ENCODE data around the gene GAN. TPM values are rescaled to one million over a fixed set of nuclear protein-coding genes. Genes with fewer than 3 reads are reported as not detected.
"Not testable (repeated sequence)": the region's sequence is repeated elsewhere in the genome, so short reads cannot be mapped to it uniquely, and the experiment has no call there.

The GAN gene
- total RNA-seq, 1 experiment from 2014 or later: 5.7 TPM

- in situ Hi-C loops (cut with HindIII; ENCODE audit: low pct_unique_long_range_greater_than_20kb, low sequenced_read_pairs): no loop called here
- DNase-seq (ENCODE audit: low read depth): no peak
Observed at GRCh38 chr16:81384006-81384405, 69.2 kb downstream of the GAN start.

- no peak for DNase-seq (ENCODE audit: low read depth)
- in situ Hi-C loops (cut with HindIII; ENCODE audit: low pct_unique_long_range_greater_than_20kb, low sequenced_read_pairs): no loop called here
Observed at GRCh38 chr16:81385031-81385756, 70.4 kb downstream of the GAN start.

GRCh38 chr16:81388357-81388756 lies 73.6 kb downstream of the GAN start:
- in situ Hi-C loops (cut with HindIII; ENCODE audit: low pct_unique_long_range_greater_than_20kb, low sequenced_read_pairs): no loop called here
- DNase-seq (ENCODE audit: low read depth): no peak

GRCh38 chr16:81390840-81391239 lies 76.1 kb downstream of the GAN start:
- in situ Hi-C loops (cut with HindIII; ENCODE audit: low pct_unique_long_range_greater_than_20kb, low sequenced_read_pairs): no loop called here
- no peak for DNase-seq (ENCODE audit: low read depth)

- DNase-seq (ENCODE audit: low read depth): no peak
Observed at GRCh38 chr16:81392011-81392410, 77.2 kb downstream of the GAN start.

GRCh38 chr16:81394416-81394815 lies 79.7 kb downstream of the GAN start:
- in situ Hi-C loops (cut with HindIII; ENCODE audit: low pct_unique_long_range_greater_than_20kb, low sequenced_read_pairs): no loop called here
- DNase-seq (ENCODE audit: low read depth): no peak

More at GRCh38 chr16:81392011-81392410, 77.2 kb downstream of the GAN start:
- in situ Hi-C loops (cut with HindIII; ENCODE audit: low pct_unique_long_range_greater_than_20kb, low sequenced_read_pairs): no loop called here

- in situ Hi-C loops (cut with HindIII; ENCODE audit: low pct_unique_long_range_greater_than_20kb, low sequenced_read_pairs): no loop called here
- no peak for DNase-seq (ENCODE audit: low read depth)
Observed at GRCh38 chr16:81394966-81395655, 80.3 kb downstream of the GAN start.

- no peak for DNase-seq (ENCODE audit: low read depth)
- in situ Hi-C loops (cut with HindIII; ENCODE audit: low pct_unique_long_range_greater_than_20kb, low sequenced_read_pairs): no loop called here
Observed at GRCh38 chr16:81397058-81397878, 82.5 kb downstream of the GAN start.

- in situ Hi-C loops (cut with HindIII; ENCODE audit: low pct_unique_long_range_greater_than_20kb, low sequenced_read_pairs): no loop called here
- no peak for DNase-seq (ENCODE audit: low read depth)
Observed at GRCh38 chr16:81397879-81398520, 83.2 kb downstream of the GAN start.

- in situ Hi-C loops (cut with HindIII; ENCODE audit: low pct_unique_long_range_greater_than_20kb, low sequenced_read_pairs): no loop called here
- no peak for DNase-seq (ENCODE audit: low read depth)
Observed at GRCh38 chr16:81399909-81400308, 85.1 kb downstream of the GAN start.

GRCh38 chr16:81401035-81401950 lies 86.5 kb downstream of the GAN start:
- in situ Hi-C loops (cut with HindIII; ENCODE audit: low pct_unique_long_range_greater_than_20kb, low sequenced_read_pairs): no loop called here
- DNase-seq (ENCODE audit: low read depth): peak; percentile 49

- no peak for DNase-seq (ENCODE audit: low read depth)
- in situ Hi-C loops (cut with HindIII; ENCODE audit: low pct_unique_long_range_greater_than_20kb, low sequenced_read_pairs): no loop called here
Observed at GRCh38 chr16:81403208-81403600, 88.4 kb downstream of the GAN start.

- in situ Hi-C loops (cut with HindIII; ENCODE audit: low pct_unique_long_range_greater_than_20kb, low sequenced_read_pairs): no loop called here
- peak; percentile 90 for DNase-seq (ENCODE audit: low read depth)
Observed at GRCh38 chr16:81403601-81404391, 89.0 kb downstream of the GAN start.

- in situ Hi-C loops (cut with HindIII; ENCODE audit: low pct_unique_long_range_greater_than_20kb, low sequenced_read_pairs); DNase-seq (ENCODE audit: low read depth): not testable (repeated sequence)
Observed at GRCh38 chr16:81405002-81405401, 90.2 kb downstream of the GAN start.

- in situ Hi-C loops (cut with HindIII; ENCODE audit: low pct_unique_long_range_greater_than_20kb, low sequenced_read_pairs): no loop called here
- DNase-seq (ENCODE audit: low read depth): peak; percentile 97
Observed at GRCh38 chr16:81405702-81406113, 90.9 kb downstream of the GAN start.

GRCh38 chr16:81408409-81408950 lies 93.7 kb downstream of the GAN start:
- in situ Hi-C loops (cut with HindIII; ENCODE audit: low pct_unique_long_range_greater_than_20kb, low sequenced_read_pairs): no loop called here
- DNase-seq (ENCODE audit: low read depth): no peak

All from Caki2 (cell line).